Dermis microvascular lymphatic vessel endothelial cell (primary cell): ENCODE data around the gene MMP24. TPM values are rescaled to one million over a fixed set of nuclear protein-coding genes. Genes with fewer than 3 reads are reported as not detected.
"Not testable (repeated sequence)": the region's sequence is repeated elsewhere in the genome, so short reads cannot be mapped to it uniquely, and the experiment has no call there.

Experiments
- DNase-seq, 2 donors: peaks; one replicate each; pipeline versions ENCODE4 v3.0.0 to v3.0.0-alpha.2; 2010; ENCODE audit warnings: low read depth in 2 of 2
- total RNA-seq: library from RNA; depleted of rRNA; stranded (reverse); fragments of >200 nt; gene quantifications from 2 replicates; pipeline ENCODE4 v1.2.1, GENCODE V29; 2014

The MMP24 gene
- total RNA-seq, 1 donor from 2014 or later = under 0.01 TPM

DNA sequence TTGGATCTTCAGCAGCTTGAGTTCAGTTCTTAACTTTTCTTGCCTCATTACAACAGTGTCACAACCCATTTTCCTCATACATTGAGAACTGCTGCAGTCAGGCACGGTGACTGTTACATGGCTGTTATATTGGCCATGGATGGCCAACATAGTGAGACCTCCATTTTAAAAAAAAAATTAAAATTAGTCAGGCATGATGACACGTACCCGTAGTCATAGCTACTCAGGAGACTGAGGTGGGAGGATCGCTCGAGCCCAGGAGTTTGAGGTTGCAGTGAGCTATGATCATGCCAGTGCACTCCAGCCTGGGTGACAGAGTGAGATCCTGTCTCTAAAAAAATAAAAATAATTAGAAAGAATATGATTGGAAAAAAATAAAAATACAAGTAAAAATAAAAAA is 9.9 kb upstream of the MMP24 start:
- no peak for DNase-seq

DNA sequence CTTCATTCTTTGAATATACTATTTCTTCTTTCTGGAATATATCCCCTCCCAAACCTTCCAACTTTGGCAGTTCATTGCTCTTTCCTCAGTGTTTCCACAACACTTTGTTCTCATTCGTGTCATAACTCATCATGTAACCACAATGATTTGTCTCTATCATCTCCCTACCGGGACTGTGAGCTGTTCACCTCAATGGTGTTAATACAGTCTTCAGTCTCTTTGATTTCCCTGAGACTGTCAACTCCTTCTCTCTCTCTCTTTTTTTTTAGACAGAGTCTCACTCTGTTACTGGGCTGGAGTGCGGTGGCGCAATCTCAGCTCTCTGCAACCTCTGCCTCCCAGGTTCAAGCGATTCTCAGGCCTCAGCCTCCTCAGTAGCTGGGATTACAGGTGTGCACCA is 2.5 kb upstream of the MMP24 start:
- DNase-seq = no peak

DNA sequence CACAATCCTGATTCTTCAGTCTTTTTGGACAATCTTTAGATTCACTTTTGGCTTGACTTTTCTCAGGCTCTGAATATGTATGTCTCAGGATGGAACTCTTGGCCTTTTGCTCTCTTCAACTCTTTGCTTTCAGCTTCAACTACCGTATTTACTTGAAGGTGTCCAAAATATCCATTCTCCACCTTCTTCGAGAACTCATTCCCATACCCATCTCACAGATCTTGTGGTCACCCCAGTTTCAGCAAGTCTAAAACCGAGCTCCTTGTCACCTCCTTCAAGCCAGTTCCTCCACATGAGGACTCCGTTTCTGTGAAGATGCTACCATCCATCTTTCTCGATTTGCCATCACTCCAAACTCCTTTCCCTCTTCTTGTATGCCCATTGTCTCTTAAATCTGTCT is 2.0 kb upstream of the MMP24 start:
- DNase-seq = no peak

DNA sequence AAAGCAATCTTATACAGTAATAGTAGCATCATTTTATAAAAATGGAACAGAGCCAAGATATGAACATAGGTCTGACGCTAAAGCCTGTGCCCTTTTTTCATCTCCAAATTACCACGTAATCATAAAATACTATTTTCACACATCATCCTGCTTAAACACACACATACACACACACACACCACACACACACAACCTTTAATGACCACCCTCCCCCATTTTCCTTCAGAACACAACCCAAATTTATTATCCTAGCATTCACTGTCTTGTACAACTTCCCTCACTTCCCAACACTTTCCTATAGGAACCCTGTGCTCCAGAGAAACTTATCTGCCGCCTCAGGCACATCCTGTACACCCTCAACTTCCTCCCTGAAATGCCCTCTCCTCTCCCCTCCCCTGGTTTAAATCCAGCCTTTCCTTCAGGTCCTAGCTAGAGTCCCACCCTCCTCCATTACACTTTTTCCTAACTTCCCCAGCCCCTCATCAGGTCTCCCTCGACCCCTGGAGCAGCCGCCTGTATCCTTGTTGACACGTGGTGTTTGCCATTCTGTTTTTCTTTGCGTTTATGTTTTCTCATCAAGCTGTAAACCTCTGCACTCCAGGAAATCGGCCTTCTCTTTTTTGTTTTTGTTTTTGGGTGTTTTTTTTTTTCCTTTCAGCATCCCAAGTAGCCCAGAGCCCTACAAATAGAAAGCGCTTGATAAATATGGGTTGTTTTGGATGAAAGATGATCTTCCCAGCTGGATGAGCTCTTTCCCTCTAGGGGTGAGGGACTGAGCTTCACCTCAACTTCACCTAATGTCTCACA is 968 bp upstream of the MMP24 start:
- DNase-seq = peak; percentile 15 to 83

DNA sequence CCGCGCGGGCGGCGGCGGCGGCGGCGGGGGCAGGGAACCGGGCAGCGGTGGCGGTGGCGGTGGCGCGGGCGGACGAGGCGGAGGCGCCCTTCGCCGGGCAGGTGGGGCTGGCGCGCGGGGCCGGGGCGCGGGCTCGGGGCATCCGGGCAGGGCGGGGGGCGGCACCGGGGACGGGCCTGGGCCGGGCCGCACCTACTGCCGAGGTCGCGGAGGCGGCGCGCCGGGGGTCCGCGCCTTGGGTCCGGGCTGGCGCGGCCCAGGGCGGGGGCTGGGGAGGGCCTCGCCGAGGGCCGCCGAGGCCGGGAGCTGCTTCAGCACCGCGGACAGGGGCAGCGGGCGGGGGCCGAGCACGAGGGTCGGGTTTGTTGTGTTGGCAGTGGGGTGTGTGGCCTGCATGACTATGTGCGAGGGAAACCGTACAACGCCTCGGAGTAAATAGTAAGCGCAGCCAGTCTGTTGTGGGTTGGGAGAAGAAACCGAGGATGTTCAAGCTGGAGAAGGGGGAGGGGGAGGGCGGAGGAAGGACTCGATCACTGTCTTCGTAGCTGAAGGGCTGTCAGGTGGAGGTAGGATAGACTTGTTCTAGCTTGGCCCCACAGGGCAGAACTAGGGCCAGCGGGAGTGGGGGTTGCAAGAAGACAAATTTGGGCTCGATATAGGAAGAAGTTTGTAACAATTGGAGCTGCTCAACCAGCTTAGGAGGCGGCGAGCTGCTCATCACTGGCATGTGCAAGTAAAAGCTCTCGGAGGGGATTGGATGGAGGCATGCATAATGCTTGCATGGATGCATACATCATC is 593 bp downstream of the MMP24 start:
- peak in 1 of 2 donors; percentile 63 for DNase-seq

DNA sequence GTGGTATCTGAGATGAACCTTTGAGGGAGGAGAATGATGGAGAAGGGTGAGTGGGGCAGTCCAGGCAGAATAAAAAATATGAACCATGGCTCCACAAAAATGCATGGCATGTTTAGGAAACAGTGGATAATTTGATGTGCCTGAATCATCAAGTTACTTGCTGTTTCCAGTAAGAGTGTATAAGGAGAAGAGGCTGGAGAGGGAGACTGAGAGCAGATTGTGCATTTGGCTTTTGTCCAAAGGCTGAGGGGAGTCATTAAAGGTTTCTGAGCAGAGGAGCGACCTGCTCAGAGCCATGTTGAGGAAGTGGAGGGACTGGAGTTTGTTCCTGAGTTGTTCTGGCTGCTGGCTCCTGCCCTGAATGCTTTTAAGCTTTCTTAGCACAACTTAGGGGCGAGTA is 6.1 kb downstream of the MMP24 start:
- DNase-seq = peak in 1 of 2 donors; percentile 23

DNA sequence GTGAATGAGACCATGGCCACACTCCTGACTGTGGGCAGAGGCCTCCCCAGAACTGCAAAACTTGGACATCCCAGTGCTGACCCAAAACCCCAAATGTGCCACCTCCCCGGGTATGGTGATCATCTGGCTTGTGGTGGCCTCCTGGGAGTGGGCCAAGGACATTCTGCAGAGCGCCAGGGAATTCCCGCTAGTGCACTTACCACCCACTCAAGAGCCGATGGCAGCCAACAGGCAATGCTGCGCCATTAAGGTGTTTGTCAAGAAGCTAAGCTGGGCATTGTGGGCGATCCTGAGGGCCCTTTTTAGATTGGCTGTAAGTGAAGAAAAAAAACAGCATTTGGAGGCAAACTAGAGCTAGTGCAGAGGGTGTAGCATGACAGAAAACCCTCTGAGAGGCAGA is 9.4 kb downstream of the MMP24 start:
- DNase-seq = no peak

DNA sequence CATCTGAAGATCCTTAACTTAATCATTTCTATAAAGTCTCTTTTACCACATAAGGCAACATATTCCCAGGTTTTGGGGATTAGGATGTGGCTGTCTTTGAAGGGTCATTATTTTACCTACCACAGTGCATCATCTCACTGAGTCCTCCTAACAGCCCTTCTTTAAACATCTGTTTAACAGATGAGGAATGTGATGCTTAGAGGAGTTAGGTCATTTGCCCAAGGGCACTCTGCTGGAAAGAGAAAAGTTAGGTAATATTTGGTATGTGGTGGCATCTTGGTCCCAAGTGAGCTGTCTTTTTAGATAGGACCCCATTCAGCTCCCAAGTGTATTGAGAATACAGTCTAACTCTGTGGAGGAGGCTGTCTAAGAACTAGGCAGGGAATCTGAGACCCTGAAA is 11.0 kb downstream of the MMP24 start:
- no peak for DNase-seq

DNA sequence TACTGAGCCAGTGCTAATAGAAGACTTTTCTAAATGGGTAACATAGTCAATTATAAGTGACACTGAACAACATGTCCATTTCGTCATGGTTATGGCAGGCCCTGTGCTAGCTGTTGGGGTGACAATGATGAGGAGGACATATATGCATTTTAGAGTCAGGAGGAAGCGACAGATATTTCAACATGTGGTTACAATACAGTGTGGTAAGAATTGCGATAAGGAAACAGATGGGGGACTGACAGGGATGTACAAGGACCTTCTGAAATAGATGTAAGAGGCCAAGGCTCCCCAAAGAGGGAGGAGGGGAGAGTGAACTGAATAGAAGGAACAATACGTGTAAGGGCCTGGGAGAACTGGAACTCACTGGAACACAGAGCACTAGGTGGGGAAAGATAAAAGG is 11.7 kb downstream of the MMP24 start:
- no peak for DNase-seq

DNA sequence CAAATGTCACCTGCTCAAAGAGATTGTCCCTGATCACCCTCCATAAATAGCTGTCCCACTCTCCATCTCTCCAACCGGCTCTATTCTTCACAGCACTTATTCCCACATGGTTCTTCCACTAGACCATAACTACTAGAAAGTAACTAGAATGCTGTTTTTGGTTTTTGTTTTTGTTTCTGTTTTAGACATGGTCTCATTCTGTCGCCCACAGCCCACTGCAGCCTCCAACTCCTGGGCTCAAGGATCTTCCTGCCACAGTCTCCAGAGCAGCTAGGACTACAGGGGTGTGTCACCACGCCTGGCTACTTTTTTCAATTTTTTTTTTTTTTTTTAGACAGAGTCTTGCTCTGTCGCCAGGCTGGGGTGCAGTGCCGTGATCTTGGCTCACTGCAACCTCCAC is 12.2 kb downstream of the MMP24 start:
- DNase-seq = no peak

DNA sequence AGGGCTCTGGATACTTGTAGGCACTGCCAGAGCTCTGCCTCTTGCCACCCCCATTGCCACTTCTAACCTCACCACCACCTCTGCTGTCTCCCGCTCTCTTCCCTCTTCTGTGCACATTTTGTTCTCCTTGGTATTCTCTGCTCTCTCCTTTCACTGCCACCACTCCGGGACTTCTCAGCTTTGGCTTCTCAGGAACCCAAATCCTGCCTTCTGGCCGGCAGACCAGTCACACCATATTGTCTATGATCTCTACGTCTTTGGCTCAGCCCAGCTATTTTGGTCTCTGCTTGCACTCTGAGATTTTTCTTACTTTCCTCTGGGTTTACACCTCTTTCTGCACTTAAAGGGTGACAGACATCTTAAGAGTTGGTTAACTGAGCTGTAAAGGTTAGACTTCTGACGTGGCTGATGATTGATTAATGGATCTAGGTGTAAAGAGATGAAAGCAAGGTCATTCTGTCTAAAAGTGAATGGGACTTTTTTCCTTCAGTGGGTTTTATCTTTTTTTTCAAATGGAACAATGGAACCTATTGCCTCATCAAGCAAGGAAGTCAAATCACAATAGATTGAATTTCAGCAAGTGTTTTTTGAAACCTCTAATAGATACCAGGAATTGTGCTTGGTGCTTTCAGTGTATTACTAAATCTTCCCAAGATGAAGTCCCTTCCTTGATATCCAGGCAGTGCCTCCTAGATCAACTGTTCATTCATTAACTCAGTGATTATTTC is 13.8 kb downstream of the MMP24 start:
- peak in 1 of 2 donors; percentile 12 for DNase-seq

DNA sequence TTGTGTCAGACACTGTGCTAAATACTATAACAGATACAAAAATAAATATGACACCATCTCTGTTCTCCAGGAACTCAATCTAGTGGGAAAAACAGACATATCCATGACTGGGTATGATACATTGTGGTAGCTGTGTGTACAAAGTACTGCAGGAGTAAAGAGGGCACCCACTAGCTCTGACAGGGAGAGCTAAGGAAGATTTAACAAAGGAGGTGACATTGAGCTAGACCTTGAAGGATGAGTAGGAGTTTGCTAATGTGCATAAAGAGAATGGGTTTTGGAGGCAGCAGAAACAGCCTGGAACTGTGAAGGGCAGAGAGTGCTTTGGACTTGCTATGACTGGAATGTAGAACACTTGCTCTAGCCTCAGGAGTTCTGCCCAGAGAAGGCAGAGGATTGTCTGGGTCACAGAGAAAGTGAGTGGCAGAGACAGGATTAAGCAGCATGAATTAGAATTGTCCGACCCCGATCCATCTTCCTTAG is 14.4 kb downstream of the MMP24 start:
- no peak for DNase-seq

DNA sequence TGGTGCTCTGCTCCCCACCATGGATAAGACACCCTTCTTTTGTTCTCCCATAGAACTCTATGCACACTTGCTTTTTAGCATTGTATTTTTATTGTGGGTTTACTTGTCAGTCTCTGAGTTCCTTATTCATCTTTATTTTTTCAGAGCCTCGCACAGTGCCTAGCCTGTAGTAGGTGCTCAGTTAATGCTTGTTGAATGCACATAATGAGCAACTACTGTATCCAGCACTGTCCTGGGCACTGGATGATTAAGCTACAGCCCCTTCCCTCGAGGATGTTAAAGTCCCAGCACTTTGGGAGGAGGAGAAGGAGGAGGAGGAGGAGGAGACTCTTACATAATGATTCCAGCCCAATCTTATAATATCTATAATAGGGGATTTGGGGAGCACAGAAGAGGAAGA is 16.8 kb downstream of the MMP24 start:
- DNase-seq = no peak

DNA sequence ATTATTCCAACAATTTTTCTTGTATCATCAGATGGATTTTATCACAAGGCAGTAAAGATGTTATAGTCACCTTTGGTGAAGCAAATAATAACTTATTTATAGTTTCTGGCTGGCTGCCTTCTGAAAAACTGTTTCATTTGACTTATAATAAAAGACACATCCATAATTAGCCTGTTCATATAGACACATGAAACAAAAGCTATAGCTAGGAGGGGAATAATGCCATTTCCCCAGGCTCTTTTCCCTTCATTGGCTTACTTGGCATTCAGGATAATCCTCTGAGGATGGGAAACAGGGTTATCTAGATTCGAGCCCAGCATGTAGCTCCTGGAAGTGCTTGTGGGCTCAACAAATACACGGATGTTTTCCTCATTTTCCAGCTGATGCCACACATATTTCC is 17.5 kb downstream of the MMP24 start:
- no peak for DNase-seq

DNA sequence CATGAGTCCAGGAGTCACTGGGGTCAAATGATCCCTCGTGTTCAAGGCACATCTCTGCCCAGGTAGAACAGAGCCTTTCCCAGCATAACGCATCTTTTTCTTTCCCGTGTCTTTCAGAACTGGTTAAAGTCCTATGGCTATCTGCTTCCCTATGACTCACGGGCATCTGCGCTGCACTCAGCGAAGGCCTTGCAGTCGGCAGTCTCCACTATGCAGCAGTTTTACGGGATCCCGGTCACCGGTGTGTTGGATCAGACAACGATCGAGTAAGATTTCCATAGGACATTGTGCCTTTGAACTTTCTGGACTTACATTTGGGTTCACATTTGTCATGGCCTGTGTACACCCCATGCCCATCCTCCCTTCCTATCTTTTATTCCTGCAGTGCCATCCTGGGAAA is 20.2 kb downstream of the MMP24 start:
- DNase-seq = no peak

DNA sequence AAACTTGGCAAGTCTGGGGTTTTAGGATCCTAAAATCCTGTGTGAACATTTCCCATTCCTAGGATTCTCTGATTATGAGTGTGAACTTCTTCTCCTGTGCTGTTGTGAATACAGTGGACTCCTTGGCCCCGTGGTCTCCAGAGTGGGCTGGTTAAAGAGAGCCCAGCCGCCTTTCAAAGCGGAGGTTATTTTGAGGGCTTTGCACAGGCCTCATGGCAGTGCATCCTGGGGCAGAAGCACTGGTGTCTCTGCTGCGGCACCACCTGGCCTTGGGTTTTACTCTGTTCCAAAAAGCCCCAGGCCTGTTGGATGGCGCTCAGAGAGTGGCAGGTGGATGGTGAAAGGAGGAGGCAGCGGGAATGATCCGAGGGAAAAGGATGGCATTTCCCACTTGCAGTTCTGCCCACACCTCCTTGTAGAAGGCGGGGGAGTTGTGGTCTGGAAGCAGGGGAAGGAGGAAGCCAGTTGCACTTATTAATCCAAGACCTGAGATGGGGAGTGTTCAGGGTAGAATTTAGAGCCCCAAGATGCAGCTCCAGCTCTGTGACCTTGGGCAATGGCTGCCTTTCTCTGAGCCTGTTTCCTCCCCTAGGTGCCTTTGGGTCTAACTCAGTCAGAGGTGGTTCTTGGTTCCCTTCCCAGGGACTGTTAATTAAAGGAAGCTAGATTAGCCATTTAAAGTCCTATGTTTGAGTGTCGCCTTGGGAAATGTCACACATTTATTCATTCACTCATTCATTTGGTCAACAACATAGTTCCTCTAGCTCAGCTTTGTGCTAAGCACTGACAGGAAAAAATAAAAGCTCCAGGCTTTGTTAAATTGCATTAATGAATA is 22.4 kb downstream of the MMP24 start:
- no peak for DNase-seq

DNA sequence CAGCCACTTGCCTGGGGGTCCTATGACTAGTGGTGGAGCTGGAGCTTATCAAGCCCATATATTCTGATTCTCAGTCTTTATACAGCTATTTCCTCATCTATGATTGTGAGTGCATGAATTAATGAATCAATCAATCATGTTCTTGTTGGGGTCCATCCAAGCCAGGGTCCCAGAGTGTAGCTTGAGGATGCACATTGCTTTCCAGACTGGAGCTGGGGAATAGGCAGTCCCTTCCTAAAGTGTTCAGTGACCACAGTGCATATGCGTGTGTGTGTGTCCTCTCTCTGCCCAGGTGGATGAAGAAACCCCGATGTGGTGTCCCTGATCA is 25.1 kb downstream of the MMP24 start:
- DNase-seq = no peak

DNA sequence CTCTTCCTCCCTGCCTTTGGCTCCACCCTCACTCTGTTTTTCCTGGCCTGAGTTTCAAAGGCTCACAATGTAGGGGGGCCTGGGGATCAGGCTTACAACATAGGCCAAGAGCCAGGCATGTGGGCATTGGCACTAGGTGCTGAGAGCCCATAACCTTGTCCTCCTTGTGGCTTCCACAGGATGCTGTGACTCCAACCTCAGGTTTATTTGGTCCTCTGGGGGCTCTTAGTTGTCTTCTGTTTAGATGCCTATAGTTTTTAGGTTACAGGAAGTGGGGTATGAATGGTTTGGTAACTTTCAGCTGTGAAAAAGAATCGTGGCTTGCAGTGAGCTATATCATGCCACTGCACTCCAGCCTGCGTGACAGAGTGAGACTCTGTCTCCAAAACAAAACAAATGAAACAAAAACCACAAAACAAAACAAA is 25.6 kb downstream of the MMP24 start:
- no peak for DNase-seq

DNA sequence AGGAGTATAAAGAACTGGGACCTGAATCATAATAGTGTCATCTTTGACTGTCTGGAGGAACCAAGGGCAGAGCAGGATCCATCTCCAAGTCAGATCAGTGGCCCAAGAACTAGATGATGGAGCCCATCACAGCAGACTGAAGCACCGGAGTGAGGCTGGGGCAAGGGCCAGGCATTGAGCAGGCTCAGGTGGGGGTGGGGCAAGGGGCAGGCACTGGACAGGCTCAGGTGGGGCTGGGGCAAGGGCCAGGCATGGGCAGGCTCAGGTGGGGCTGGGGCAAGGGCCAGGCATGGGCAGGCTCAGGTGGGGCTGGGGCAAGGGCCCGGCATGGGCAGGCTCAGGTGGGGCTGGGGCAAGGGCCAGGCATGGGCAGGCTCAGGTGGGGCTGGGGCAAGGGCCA is 26.1 kb downstream of the MMP24 start:
- DNase-seq = not testable (repeated sequence)

DNA sequence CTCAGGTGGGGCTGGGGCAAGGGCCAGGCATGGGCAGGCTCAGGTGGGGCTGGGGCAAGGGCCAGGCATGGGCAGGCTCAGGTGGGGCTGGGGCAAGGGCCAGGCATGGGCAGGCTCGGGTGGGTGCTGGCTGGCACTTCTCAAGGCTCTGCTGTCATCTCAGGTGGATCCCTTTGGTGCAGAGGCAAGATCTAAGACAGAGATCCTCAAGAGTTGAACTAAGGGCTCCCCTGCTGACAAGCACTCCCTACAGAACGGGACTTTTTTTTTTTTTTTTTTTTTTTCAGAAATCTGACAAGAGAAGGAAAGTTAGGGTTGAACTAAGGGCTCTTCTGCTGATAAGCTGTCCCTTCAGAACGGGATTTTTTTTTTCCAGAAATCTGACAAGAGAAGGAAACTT is 26.5 kb downstream of the MMP24 start:
- no peak for DNase-seq

DNA sequence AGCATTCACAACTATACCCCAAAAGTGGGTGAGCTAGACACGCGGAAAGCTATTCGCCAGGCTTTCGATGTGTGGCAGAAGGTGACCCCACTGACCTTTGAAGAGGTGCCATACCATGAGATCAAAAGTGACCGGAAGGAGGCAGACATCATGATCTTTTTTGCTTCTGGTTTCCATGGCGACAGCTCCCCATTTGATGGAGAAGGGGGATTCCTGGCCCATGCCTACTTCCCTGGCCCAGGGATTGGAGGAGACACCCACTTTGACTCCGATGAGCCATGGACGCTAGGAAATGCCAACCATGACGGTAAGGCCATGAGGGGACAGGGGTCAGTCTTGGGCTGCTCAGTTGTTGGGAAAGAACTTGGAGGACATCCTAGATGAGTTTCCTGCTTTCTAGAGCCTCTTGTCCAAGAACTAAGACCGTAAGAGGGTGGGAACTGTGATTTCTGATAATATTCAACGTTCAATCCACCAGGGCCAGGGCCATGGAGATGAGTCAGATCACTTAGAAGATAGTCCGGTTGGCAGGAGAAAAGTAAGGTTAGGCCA is 28.0 kb downstream of the MMP24 start:
- DNase-seq = no peak
